ENCODE data around the gene ARHGEF9.

DNA sequence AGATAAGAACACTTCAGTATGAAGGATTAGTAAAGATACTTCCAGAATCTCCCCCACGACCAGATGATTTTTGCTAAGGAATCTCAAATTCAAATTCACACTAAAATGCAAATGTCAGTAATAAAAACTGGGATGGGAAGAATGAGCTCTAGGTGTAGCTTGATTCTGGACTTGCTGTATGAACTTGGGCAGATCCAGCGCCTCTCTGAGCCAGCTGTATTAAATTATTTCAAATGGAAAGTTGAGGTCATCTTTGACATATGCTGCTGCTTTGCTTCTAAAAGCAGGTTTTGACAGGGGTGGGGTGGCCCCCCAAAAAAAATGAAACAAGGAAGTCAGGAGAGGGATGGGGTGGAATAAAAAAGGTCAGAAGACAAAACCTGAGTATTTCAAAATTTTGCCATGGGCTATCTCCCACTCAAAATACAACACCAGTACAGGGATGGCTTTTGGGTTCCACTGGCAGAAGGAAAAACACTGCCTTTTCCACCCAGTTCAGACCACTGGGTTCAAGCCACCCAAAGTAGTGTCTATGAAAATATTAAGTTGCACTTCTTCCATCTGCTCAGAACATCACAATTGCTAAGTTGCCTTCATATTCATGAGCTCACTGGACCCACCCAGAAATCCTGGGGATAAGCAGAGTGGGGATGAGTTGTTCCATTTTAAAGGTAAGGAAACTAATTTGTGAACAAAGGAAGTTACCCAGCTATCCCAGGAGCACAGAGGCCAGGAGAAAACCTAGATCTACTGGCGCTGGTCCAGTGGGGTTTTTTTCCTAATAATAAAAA is 47.7 kb downstream of the ARHGEF9 start:
- TF ChIP-seq, protein P1, sequence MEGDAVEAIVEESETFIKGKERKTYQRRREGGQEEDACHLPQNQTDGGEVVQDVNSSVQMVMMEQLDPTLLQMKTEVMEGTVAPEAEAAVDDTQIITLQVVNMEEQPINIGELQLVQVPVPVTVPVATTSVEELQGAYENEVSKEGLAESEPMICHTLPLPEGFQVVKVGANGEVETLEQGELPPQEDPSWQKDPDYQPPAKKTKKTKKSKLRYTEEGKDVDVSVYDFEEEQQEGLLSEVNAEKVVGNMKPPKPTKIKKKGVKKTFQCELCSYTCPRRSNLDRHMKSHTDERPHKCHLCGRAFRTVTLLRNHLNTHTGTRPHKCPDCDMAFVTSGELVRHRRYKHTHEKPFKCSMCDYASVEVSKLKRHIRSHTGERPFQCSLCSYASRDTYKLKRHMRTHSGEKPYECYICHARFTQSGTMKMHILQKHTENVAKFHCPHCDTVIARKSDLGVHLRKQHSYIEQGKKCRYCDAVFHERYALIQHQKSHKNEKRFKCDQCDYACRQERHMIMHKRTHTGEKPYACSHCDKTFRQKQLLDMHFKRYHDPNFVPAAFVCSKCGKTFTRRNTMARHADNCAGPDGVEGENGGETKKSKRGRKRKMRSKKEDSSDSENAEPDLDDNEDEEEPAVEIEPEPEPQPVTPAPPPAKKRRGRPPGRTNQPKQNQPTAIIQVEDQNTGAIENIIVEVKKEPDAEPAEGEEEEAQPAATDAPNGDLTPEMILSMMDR (IDR thresholded peaks at IDR 0.05), result no peak
- TF ChIP-seq POLR2AphosphoS5 (IDR thresholded peaks at IDR 0.05), result no peak
- no peak for TF ChIP-seq POLR2A (IDR thresholded peaks at IDR 0.05)
